Neural progenitor cell (in vitro differentiated cells): Measurements from ENCODE around the gene AGRP. TPM values are rescaled to one million over a fixed set of nuclear protein-coding genes. Genes with fewer than 3 reads are reported as not detected.

Experiments used
- DNase-seq: peaks from one replicate; pipeline ENCODE4 v3.0.0-alpha.2; 2016; ENCODE audit warnings: low spot score
- H2AFZ ChIP-seq: fragments of 200-600 bp; sonication (generic); replicated peaks from 2 replicates; pipeline ENCODE4 v1.6.1; 2016; ENCODE audit warnings: antibody characterized with exemption
- H3F3A ChIP-seq: fragments of 200-600 bp; sonication (generic); 2 replicates; pipeline ENCODE4 v1.6.1; 2016; ENCODE audit warnings: antibody characterized with exemption, low read depth
- H3K27ac ChIP-seq: fragments of 200-600 bp; sonication (generic); 2 replicates; pipeline ENCODE4 v1.5.1; 2016; ENCODE audit warnings: mild to moderate bottlenecking
- H3K27me3 ChIP-seq: fragments of 200-600 bp; sonication (generic); 2 replicates; pipeline ENCODE4 v1.6.1; 2016; ENCODE audit warnings: mild to moderate bottlenecking, moderate library complexity
- H3K36me3 ChIP-seq: fragments of 200-600 bp; sonication (generic); 2 replicates; pipeline ENCODE4 v1.5.1; 2016
- H3K4me1 ChIP-seq: fragments of 200-600 bp; sonication (generic); 2 replicates; pipeline ENCODE4 v1.6.1; 2016; ENCODE audit warnings: mixed run types
- H3K4me2 ChIP-seq: fragments of 200-600 bp; sonication (generic); 2 replicates; pipeline ENCODE4 v1.6.1; 2016
- H3K4me3 ChIP-seq: fragments of 200-600 bp; sonication (generic); 2 replicates; pipeline ENCODE4 v1.5.1; 2016
- H3K79me2 ChIP-seq: fragments of 200-600 bp; sonication (generic); 2 replicates; pipeline ENCODE4 v1.6.1; 2016; ENCODE audit warnings: low read depth
- H3K9ac ChIP-seq: fragments of 200-600 bp; sonication (generic); 2 replicates; pipeline ENCODE4 v1.6.1; 2016
- H3K9me3 ChIP-seq: fragments of 200-600 bp; sonication (generic); 2 replicates; pipeline ENCODE4 v1.5.1; 2016; ENCODE audit warnings: low read depth
- H4K20me1 ChIP-seq: fragments of 200-600 bp; sonication (generic); 2 replicates; pipeline ENCODE4 v1.6.1; 2016; ENCODE audit warnings: low read depth
- H3K27ac Mint-ChIP-seq: 3 replicates; pipeline ENCODE4 v1.8.0; 2021; ENCODE audit warnings: mixed read lengths
- H3K27me3 Mint-ChIP-seq: 2 replicates; pipeline ENCODE4 v1.8.0; 2022; ENCODE audit warnings: low read depth, mild to moderate bottlenecking, inconsistent platforms, moderate library complexity, mixed read lengths; ENCODE audit not compliant: insufficient read depth
- H3K36me3 Mint-ChIP-seq: 3 replicates; pipeline ENCODE4 v1.8.0; 2021; ENCODE audit warnings: mixed read lengths
- H3K4me1 Mint-ChIP-seq: 3 replicates; pipeline ENCODE4 v1.8.0; 2021; ENCODE audit warnings: mixed read lengths
- H3K4me3 Mint-ChIP-seq: 3 replicates; pipeline ENCODE4 v1.8.0; 2021; ENCODE audit warnings: mild to moderate bottlenecking, moderate library complexity, mixed read lengths
- H3K9me3 Mint-ChIP-seq: 3 replicates; pipeline ENCODE4 v1.8.0; 2020; ENCODE audit warnings: mixed read lengths
- EZH2 ChIP-seq: fragments of 200-600 bp; sonication (generic); IDR thresholded peaks from 2 replicates; pipeline ENCODE4 v1.6.1; 2017; ENCODE audit warnings: antibody characterized with exemption, mild to moderate bottlenecking, moderate library complexity
- EZH2phosphoT487 ChIP-seq: fragments of 200-600 bp; sonication (generic); IDR thresholded peaks from 2 replicates; pipeline ENCODE4 v1.6.1; 2017; ENCODE audit warnings: antibody characterized with exemption
- total RNA-seq: library from RNA; depleted of rRNA; stranded (reverse); fragments of >200 nt; gene quantifications from 2 replicates; pipeline ENCODE4 v1.2.3, GENCODE V29; 2015; ENCODE audit warnings: low replicate concordance
- TF ChIP-seq, protein P1 (sequence below): fragments of 200-600 bp; sonication (generic); IDR thresholded peaks from 2 replicates; pipeline ENCODE4 v1.5.1; 2017; ENCODE audit warnings: antibody characterized with exemption, mild to moderate bottlenecking

AGRP gene
- total RNA-seq, 1 donor from 2014 or later: not detected

DNA sequence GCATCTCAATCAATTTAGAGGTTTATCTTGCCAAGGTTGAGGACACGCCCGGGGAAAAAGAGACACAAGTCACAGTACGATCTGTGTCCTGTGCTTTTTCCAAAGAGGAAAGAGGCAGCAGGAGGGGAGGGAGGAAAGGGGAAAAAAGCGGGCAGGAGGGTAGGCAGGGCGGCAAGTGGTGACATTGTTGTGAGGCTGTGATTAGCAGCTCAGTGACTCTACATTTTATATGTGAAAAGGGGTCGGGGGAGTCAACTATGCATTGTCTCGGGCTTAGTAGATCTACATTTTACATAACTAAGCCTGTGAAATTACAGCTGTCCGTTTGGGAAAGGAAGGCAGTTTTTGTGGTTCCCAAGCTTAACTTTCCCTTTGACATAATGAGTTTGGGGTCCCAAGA lies 23.1 kb upstream of the AGRP start:
- Histone ChIP-seq H2AFZ (peak overlapping the region; percentile 76), H3K4me3 (no peak overlapping the region), H3K36me3 (no peaks in the 10 kb centered on the region), H3K4me2 (no peak overlapping the region), H3K79me2 (no peaks in the 10 kb centered on the region), H3K9me3 (no peaks in the 10 kb centered on the region), H4K20me1 (no peaks in the 10 kb centered on the region), H3K27ac (no peak overlapping the region), H3K27me3 (peaks cover 4% of the 10 kb centered on the region), H3K4me1 (peaks cover 6% of the 10 kb centered on the region), H3F3A (no peaks in the 10 kb centered on the region), H3K9ac (no peak overlapping the region)
- Mint-ChIP-seq H3K4me3 (no peak overlapping the region), H3K36me3 (no peaks in the 10 kb centered on the region), H3K27ac (no peak overlapping the region), H3K9me3 (no peaks in the 10 kb centered on the region), H3K27me3 (peaks cover 2% of the 10 kb centered on the region), H3K4me1 (no peaks in the 10 kb centered on the region)
- TF ChIP-seq, protein P1, sequence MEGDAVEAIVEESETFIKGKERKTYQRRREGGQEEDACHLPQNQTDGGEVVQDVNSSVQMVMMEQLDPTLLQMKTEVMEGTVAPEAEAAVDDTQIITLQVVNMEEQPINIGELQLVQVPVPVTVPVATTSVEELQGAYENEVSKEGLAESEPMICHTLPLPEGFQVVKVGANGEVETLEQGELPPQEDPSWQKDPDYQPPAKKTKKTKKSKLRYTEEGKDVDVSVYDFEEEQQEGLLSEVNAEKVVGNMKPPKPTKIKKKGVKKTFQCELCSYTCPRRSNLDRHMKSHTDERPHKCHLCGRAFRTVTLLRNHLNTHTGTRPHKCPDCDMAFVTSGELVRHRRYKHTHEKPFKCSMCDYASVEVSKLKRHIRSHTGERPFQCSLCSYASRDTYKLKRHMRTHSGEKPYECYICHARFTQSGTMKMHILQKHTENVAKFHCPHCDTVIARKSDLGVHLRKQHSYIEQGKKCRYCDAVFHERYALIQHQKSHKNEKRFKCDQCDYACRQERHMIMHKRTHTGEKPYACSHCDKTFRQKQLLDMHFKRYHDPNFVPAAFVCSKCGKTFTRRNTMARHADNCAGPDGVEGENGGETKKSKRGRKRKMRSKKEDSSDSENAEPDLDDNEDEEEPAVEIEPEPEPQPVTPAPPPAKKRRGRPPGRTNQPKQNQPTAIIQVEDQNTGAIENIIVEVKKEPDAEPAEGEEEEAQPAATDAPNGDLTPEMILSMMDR: no peak
- TF ChIP-seq EZH2phosphoT487 (no peak), EZH2 (no peak)
- DNase-seq: peak; percentile 23

DNA sequence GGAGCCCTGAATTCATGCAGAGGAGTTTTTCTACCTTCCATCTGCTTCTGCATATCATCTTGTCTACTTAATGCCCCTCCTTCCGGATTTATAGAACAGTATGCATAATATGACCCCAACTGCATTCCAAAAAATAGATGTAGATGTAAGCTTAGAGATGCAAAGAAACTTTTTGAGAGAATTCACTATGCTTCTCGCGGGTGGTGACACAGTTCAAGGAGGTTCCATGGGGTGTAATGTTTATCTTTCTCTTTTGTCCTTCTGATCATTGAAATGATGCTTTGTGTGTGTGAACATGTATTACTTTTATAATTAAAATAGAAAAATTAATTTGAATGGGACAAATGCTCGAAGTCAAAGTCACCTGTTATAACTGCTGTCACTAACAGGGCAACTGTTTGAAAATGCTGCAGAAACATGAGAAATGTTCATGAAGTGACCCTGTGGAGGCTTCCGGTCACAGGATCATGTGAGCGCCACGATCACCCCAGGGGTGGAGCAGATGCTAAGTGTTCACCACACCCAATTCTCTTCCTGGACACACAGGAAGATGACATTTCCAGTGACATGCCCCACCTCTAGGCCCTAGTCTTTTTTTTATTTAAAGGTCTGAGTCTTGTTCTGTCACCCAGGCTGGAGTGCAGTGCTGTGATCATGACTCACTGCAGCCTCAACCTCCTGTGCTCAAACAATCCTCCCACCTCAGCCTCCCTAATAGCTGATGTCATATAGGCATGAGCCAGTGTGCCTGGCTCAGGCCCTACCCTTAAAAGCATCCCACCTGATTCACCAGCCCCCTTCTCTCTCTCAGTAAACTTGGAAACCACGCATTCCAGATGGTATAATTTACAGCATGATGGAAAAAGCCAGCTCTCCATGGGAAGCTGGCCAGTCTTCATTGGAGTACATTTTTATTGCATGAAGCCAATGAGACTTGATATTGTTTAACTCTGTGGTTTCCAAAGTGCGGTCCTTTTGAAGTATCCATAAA lies 21.0 kb upstream of the AGRP start:
- Histone ChIP-seq H2AFZ (no peak overlapping the region), H4K20me1 (no peaks in the 10 kb centered on the region), H3K27me3 (peaks cover 4% of the 10 kb centered on the region), H3F3A (no peaks in the 10 kb centered on the region), H3K9me3 (no peaks in the 10 kb centered on the region), H3K4me2 (no peak overlapping the region), H3K4me1 (peaks cover 6% of the 10 kb centered on the region), H3K27ac (no peak overlapping the region), H3K36me3 (no peaks in the 10 kb centered on the region), H3K9ac (no peak overlapping the region), H3K79me2 (no peaks in the 10 kb centered on the region), H3K4me3 (no peak overlapping the region)
- H3K4me3 Mint-ChIP-seq: no peak overlapping the region
- no peaks in the 10 kb centered on the region for H3K9me3 Mint-ChIP-seq
- no peak overlapping the region for H3K27ac Mint-ChIP-seq
- H3K4me1 Mint-ChIP-seq: no peaks in the 10 kb centered on the region
- H3K27me3 Mint-ChIP-seq: peaks cover 2% of the 10 kb centered on the region
- H3K36me3 Mint-ChIP-seq: no peaks in the 10 kb centered on the region
- DNase-seq: no peak
- TF ChIP-seq EZH2phosphoT487 (no peak), EZH2 (no peak)
- TF ChIP-seq, protein P1: no peak

DNA sequence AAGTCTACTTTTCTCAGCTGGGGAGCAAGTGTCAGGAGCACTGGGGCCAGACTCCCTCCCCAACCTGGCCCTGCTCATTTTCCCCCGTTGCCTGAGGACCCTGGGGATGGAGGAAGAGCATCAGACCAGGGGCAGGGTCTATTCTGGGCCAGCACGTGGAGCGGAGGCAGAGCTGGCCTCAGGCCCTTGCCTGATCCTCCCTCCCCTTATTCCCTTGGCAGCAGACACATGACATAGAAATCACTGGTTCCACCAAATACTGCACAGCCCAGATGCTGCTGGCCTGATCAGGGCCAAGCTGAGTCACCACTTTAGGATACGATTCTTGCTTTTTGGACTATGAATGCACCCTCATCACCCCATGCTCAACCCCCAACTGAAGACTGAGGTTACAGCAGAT lies 15.8 kb upstream of the AGRP start:
- Histone ChIP-seq H3K27ac (no peak overlapping the region), H2AFZ (no peak overlapping the region), H3K4me2 (no peak overlapping the region), H3K79me2 (no peaks in the 10 kb centered on the region), H4K20me1 (no peaks in the 10 kb centered on the region), H3K4me3 (no peak overlapping the region), H3K4me1 (no peaks in the 10 kb centered on the region), H3K36me3 (no peaks in the 10 kb centered on the region), H3K9me3 (no peaks in the 10 kb centered on the region), H3F3A (no peaks in the 10 kb centered on the region), H3K9ac (no peak overlapping the region), H3K27me3 (peaks cover 4% of the 10 kb centered on the region)
- Mint-ChIP-seq H3K27ac (no peak overlapping the region), H3K36me3 (no peaks in the 10 kb centered on the region), H3K4me3 (no peak overlapping the region), H3K9me3 (no peaks in the 10 kb centered on the region), H3K27me3 (peaks cover 3% of the 10 kb centered on the region), H3K4me1 (no peaks in the 10 kb centered on the region)
- DNase-seq: no peak
- TF ChIP-seq, protein P1: no peak
- no peak for TF ChIP-seq EZH2
- TF ChIP-seq EZH2phosphoT487: no peak
